ENCODE measurements around the gene GYPC.
A peak's percentile ranks its signal among the peaks of the same experiment; 100 is the strongest.
"Not testable (repeated sequence)": the region's sequence is repeated elsewhere in the genome, so short reads cannot be mapped to it uniquely, and the experiment has no call there.

The GYPC gene, protein sequence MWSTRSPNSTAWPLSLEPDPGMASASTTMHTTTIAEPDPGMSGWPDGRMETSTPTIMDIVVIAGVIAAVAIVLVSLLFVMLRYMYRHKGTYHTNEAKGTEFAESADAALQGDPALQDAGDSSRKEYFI

DNA sequence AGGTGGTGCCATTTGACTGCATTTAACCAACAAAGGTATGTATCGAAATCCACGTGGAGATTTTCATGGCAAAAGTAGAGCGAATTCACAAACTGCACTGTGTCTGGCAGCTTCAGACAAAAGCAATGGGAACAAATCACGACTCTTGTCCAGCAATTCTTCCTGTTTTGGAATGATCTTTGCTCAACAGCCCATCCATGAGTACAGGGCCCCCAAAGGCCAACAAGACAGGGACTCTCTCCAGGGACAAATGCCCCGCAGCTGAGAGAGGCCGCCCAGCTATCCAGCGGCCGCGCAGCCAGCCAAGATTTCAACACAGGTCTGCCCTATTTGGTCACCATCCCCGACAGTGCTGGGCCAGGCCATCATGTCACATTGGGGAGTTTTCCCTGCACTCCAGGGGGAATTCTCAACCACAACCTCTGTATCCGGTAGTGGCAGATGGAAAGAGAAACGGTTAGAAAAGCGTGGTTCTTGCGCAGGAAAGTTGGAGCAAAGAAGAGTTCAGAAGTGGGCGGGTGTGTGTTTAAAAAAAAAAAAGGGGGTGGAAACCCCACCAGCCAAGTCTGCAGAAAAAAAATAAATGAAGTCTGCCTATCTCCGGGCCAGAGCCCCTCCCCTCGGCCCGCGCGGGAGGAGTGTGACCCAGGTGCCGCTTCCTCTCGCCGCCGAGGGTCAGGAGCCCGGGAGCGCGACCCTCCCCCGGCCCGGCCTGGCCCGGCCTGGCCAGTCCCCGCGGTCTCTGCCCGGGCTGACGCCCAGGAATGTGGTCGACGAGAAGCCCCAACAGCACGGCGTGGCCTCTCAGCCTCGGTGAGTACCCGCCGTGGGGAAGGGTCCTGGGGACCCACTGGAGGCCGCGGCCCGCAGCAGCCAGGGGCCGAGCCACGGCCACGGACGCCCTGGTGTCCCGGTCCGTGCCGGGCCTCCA lies at the start of gene GYPC:
TSS of gene GYPC (plus strand) at position 659 of the 931 bp plus-strand sequence. CDS start at position 765, 106 bp downstream.
- no peak for DNase-seq (ENCODE audit: low read depth in 2 of 2)

DNA sequence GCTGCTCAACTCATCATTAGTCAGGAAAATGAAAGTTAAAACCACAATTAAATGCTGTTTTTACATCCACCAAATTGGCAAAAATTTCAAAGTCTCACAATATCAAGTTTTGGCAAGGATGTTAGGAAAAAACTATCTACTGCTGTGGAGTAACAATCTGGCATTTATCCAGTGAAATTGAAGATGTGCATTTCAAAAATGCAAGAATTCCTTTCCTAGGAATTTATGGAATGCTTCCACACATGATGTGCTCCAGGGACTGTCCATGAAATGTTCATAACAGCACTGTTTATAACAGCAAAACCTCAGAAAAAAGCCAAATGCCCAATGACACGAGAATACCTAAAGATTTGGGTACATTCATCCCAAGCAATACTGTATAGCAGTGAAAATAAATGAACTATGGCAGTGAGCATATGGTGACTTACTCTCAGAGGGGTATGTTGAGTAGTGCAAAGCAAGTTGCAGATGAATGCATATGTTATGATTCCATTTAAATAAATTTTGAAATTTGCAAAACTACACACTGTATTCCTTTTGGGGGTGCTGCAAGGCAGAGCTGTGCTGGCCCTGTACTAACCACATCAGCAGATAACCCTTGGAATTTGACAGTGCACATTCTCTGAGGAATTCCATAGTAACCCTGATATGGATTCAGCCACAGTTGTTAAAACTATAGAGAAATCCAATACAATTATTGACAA lies 41.3 kb upstream of the GYPC start:
- DNase-seq (ENCODE audit: low read depth in 2 of 2): no peak

DNA sequence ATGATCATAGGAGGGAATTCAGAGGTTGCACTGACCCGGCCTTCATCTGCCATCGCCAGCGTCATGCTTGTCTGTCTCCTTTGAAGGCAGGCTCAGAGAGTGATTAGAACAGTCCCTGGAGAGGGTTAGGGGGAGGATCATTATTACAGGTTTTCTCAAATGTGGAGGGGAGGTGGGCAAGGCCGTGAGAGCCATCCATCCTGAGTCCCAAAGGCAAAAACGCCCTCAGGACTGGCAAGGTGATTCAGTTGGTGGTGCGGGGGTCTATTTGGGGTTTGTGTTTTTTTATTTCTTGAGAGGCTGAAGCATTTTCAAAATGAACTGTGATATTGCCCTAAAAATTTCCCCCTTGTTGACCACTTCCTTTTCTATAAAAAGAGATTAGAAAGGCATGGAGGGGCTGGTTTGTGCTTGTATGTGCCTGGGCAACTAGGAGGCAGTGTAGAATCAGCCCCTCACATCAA lies 39.3 kb upstream of the GYPC start:
- no peak for DNase-seq (ENCODE audit: low read depth in 2 of 2)

DNA sequence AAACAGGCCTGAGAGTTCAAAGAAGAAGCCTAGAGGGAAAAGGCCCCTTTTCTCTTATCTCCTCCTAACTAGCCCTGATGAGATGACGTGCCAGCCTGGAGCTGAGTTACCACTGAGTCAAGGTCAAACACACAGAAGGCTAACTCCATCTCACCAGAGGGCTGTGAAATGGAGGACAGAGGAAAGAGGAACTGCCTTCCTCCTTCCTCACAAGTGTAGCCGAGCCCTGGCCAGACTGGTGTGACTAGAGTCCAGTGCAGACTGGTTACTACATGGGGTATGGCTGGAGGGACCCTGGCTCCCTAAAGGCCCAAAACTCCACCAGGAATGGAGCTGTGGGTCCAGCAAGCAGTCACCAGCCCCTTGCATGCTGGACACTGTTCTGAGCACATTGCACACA lies 35.7 kb upstream of the GYPC start:
- no peak for DNase-seq (ENCODE audit: low read depth in 2 of 2)

DNA sequence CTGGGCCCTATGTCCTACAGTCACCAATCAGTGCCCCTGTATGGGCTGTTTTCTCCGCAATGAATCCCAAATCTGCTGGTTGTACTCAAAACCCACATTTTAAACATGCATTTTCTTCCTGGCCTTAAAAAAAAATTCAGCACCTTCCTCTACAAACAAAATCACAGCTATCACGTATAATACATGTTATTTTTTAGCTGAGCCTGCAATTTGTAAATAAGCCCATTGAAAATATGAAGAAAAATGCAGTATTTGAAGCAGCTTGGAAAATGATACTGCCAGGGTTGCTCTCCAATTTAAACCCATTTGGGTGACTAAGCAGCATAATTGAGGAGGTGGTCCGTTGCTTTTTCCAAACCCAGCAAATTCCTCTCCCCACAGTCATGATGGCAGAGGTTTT lies 33.0 kb upstream of the GYPC start:
- DNase-seq (ENCODE audit: low read depth in 2 of 2): no peak

DNA sequence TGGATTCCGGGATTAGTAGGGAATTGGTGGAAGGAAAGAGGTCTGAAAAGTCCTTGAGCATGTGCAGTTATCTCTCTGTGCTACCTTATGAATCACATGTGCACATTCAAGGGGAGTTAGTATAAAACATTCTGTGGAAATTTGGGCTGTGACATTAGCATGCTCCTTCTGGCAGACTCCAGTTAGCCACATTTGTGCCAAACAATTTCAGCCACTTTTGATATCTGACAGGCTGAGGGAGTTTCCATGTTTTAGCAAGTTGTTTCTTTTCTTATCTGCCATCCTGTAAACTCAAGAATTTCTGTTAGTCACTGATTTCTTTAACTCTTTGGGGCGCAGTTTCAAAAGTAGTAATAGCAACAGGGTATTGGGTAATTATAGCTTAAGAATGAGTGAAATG lies 28.3 kb upstream of the GYPC start:
- DNase-seq (ENCODE audit: low read depth in 2 of 2): no peak

DNA sequence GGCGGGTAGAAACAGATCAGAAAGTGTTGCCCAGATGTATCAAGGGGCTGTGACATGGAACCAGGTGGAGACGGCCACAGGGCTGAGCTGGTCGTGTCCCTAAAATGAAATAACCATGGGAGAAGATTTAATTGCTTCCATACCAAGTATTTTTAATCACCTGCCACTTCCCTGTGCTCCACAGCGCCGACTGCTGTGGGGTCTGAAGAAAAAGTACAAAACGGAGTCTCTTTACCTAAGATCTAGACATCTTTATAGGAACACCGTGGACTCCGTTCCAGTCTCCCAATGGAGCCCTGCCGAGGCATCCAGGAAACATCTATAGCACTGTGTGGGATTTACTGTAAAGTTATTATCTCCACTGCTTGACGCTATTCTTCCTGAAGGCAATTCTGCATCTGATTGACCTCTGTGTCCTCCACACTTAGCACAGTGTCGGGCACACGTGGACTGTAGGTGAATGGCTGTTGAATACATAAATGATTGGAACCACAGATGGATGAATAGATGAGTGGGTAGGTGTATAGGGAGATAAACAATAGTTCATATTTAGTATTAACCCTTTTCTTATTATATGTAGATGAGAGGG lies 21.6 kb upstream of the GYPC start:
- DNase-seq (ENCODE audit: low read depth in 2 of 2): peak in 1 of 2 donors; percentile 11

DNA sequence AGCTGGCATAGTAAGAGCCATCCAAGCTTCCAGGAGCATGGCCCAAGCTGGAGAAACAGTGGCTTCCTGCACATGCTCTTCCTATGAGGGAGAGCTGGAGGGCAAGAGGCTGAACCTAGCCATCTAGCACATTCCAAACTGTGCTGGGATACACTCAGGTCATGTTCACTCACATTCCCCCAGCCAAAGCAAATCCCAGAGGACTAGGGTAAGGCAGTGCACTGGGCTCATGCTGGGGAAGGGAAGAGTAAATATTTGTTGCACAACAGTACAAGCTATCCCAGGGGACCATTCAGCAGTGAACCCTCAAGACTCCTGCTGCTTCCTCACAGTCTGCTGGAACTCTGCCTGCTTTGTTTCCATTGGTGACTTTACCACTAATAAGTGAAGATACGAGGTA lies 20.7 kb upstream of the GYPC start:
- no peak for DNase-seq (ENCODE audit: low read depth in 2 of 2)

DNA sequence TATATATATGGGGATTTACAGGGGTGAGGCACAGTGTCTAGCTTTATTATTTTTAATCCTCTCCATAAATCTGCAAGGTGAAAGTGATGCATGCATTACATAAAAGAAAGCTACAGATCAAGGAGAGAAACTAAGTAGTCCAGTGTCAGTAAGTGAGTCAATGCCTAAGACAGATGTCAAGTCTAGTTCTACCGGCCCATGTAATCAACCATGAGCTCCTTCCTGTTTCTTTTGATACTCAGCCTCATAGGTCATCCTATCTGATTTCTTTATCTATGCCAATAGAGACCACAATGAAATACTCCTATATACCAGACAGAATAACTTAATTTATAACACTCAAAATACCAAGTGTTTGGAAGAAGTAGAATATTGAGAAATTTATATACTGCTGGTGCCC lies 20.2 kb upstream of the GYPC start:
- no peak for DNase-seq (ENCODE audit: low read depth in 2 of 2)

DNA sequence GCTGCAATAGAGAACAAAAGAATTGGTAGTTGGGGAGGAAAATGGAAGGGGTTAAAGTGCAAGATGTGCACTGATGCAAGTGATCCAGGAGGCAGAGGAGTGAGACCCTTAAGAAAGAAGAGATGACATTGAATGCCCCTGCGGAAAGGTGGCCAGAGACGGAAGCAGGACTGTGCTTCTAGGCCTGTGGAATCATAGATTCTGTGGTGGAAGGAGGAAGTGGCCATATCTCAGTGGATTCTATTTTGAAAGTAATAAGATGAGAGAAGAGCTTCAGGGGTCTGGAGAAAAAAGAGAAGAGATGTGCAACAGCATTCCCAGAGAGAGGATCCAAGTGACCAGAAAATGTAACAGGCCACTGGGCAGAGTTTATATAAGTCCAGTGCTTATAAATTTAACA lies 18.6 kb upstream of the GYPC start:
- DNase-seq (ENCODE audit: low read depth in 2 of 2): no peak

DNA sequence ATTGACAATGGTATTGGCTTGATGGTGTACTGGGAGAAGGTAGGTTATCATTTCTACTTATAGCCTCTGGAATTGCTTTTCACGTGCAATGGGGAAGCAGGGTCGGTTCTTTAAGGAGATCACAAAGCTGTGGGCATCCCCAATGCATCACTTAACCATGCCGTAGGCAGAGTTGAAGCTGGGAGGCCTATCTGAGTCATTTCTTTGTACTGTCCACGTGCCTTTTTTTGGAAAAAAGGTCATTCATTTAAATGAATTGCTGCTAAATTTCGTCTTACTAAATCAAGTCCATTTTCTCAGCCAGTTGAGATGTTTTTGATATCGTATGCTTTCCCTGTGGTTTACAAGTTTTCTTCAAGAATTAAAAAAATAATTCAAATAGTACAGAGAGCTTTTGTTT lies 17.2 kb upstream of the GYPC start:
- no peak for DNase-seq (ENCODE audit: low read depth in 2 of 2)

DNA sequence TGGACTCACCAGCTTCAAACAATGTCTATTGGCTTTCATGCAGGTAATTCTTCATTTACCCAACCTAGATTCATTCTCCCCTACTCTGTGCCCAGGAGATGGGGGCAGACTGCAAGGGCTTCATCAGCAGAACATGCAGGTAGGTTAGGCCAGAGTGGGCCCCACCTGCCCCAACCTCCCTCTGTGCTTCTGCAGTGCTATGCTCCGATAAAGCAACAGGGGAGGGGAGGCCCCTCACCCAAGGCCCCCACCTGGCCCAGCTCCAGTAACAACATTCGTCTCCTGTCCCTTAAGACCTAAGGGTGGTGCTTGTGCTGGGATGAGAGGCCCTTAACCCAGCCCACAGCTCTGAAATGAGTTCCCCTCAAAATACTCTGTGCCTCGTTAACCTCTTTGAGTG lies 16.7 kb upstream of the GYPC start:
- no peak for DNase-seq (ENCODE audit: low read depth in 2 of 2)

DNA sequence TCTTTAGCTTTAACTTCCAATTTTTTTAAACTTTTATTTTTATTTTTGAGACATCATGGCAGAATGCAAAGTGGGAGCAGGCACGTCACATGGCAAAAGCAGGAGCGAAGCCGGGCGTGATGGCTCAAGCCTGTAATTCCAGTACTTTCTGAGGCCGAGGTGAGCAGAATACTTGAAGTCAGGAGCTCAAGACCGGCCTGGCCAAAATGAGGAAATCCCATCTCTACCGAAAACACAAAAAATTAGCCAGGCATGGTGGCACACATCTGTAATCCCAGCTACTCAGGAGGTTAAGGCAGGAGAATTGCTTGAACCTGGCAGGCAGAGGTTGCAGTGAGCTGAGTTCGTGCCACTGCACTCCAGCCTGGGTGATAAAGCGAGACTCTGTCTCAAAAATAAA lies 14.7 kb upstream of the GYPC start:
- not testable (repeated sequence) for DNase-seq (ENCODE audit: low read depth in 2 of 2)

DNA sequence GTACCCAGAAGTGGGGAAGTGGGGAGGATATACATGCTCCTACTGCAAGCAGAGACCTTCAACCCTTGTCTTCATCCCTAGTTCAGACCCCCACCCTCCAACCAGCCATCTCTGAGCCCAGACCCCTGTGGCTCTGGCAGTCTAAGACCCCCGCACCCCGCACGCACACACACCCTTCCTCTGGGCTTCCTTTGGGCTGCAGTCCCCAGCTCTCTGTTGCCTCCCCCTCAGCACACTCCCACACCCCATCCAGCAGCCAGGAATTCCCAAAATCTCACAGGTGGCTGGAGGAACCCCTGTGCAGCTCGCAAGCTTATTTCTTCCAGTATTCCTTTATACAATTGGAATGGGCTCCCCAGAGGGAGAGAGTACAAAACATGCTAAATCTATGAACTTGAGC lies 13.9 kb upstream of the GYPC start:
- DNase-seq (ENCODE audit: low read depth in 2 of 2): no peak

DNA sequence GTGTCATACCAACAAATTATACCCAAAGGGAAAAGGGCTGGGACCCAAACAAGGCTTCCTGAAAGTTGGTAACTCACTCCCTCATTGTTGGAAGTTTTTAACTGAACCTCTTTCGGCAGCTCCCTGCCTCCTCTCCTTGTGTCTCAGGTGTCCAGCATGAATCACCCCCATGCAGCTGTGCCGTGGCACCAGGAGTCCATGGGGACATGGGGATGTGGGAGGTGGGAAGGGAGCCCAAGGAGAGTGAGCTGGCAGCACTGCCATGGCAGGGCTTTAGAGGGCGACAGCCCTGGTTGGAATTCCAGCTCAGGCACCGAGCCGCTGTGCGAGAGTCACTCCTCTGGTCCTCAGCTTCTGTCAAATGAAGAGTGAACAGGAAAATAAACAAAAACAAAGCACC lies 12.5 kb upstream of the GYPC start:
- DNase-seq (ENCODE audit: low read depth in 2 of 2): no peak

DNA sequence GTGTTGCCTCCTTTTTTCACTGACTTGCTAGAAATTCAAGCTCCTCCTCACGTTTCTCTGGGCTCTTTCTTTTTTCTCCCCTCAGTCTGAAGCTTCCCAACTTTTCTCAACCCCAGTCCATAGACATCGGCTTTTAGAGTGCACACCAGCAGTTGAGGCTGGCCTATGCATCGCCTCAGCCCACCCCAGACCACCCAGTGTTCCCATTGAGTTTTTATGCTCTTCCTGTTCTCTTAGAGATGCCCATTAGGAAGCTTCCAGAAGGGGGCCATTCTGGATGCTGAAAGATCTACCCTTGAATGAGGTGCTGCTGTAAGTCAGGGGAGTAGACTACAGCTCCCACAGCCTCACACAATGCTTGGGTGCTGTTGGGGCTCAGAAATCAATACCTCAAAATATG lies 12.0 kb upstream of the GYPC start:
- no peak for DNase-seq (ENCODE audit: low read depth in 2 of 2)

DNA sequence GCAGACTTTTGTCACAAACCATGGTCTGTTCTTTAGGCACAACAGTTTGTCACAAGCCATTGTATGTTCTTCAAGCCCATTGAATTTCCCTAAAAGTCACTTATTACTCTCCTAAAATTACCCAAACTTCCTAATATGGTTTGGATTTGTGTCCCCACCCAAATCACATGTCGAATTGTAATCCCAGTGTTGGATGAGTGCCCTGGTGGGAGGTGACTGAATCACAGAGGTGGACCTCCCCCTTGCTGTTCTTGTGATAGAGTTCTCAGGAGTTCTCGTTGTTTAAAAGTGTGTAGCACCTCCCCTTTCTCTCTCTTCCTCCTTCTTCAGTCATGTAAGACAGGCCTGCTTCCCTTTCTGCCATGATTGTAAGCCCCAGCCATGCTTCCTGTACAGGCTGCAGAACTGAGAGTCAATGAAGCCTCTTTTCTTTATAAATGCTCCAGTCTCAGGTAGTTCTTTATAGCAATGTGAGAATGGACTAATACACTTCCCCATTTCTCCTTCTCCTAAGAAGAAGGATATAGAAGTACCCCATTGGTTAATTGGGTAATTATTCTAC lies 11.2 kb upstream of the GYPC start:
- DNase-seq (ENCODE audit: low read depth in 2 of 2): no peak

DNA sequence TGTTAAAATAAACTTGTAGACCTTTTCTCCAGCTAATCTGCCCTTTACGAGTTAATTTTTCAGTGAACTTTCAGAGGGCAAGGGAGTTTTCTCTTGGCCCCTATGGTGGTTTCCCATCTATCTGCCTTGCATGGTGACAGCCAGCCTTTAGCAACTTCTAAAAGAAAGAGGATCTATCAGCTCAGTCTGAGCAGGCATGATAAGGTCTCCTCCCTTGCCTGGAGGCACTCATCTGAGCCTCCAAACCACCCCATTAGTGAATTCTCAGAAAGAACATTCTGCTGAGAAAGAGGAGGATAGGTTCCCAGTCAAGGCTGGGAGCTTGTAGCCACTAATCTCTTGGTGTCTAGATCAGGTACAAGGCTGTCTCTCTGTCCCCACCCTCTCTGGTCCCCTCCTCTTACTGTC lies 10.7 kb upstream of the GYPC start:
- DNase-seq (ENCODE audit: low read depth in 2 of 2): no peak

DNA sequence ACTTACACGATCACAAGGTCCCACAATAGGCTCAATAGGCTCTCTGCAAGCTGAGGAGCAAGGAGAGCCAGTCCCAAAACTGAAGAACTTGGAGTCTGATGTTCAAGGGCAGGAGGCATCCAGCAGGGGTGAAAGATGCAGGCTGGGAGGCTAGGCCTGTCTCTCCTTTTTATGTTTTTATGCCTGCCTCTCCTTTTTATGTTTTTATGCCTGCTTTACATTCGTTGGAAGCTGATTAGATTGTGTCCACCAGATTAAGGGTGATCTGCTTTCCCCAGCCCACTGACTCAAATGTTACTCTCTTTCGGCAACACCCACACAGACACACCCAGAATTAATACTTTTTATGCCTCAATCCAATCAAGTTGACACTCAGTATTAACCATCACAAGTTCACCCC lies 9.9 kb upstream of the GYPC start:
- no peak for DNase-seq (ENCODE audit: low read depth in 2 of 2)

DNA sequence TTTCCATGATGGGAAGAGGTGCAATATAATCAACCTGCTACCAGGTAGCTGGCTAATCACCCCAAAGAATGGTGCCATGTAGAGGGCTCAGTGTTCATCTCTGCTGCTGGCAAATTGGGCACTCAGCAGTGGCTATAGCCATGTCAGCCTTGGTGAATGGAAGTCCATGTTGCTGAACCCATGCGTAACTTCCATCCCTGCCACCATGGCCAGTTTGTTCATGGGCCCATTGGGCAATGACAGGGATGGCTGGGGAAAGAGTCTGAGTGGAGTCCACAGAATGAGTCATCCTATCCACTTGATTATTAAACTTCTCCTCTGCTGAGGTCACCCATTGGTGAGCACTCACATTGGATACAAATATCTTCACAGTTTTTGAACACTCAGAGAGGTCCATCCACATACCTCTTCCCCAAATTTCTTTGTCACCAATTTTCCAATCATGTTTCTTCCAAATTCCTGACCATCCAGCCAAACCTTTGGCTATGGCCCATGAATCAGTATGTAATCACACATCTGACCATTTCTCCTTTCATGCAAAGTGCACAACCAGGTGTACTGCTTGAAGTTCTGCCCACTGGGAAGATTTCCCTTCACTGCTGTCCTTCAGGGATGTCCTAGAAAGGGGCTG lies 8.1 kb upstream of the GYPC start:
- not testable (repeated sequence) for DNase-seq (ENCODE audit: low read depth in 2 of 2)

DNA sequence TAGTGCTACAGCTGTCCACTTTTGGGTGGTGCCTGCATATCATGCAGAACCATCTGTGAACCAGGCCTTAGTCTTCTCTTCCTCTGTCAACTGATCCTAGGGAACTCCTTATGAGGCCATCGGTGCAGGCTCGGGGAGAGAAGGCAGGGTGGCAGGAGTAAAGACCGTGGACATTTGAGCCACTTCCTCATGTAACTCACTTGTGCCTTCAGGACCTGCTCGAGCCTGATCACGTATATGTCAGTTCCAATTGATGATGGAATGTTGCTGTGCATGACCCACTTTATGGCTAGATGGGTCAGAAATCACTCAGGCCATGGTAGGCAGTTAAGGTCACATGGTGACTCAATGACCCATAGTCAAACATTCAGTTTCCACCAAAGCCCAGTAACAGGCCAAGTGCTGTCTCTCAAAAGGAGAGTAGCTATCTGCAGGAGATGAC lies 7.6 kb upstream of the GYPC start:
- not testable (repeated sequence) for DNase-seq (ENCODE audit: low read depth in 2 of 2)
